Activated CD8-positive, alpha-beta T cell treated with anti-CD3 and anti-CD28 coated beads, Interleukin-2, amount 10 ng/mL, durations not matched to agents 7 days and 5 days (primary cell): Measurements from ENCODE around the gene COL27A1. TPM values are rescaled to one million over a fixed set of nuclear protein-coding genes. Genes with fewer than 3 reads are reported as not detected.

Experiments used
- ATAC-seq: fragments of 150-1000 bp; cut with Tn5 transposase; one replicate; pipeline ENCODE4 v1.10.0; 2021; ENCODE audit warnings: moderate library complexity
- CTCF ChIA-PET: fragments of 350-600 bp; sonication (Branson Sonifier 250); formaldehyde crosslinking; loops from one replicate; lab custom pipeline; 2021; ENCODE audit warnings: antibody characterized with exemption; lab: Charles Lee
- POLR2A ChIA-PET: fragments of 350-600 bp; sonication (Branson Sonifier 250); formaldehyde crosslinking; loops from one replicate; lab custom pipeline; 2021; ENCODE audit warnings: antibody characterized with exemption; lab: Charles Lee
- DNase-seq: peaks from one replicate; pipeline ENCODE4 v3.0.0-alpha.2; 2020
- H3K27ac Mint-ChIP-seq: one replicate; pipeline ENCODE4 v1.8.0; 2021; ENCODE audit warnings: mild to moderate bottlenecking, mixed read lengths
- H3K27me3 Mint-ChIP-seq: one replicate; pipeline ENCODE4 v1.8.0; 2021; ENCODE audit warnings: low read depth, mixed read lengths
- H3K36me3 Mint-ChIP-seq: one replicate; pipeline ENCODE4 v1.8.0; 2021; ENCODE audit warnings: low read depth, mixed read lengths
- H3K4me1 Mint-ChIP-seq: one replicate; pipeline ENCODE4 v1.8.0; 2021; ENCODE audit warnings: low read depth, mixed read lengths
- H3K4me3 Mint-ChIP-seq: one replicate; pipeline ENCODE4 v1.8.0; 2021; ENCODE audit warnings: mild to moderate bottlenecking, mixed read lengths
- H3K9me3 Mint-ChIP-seq: one replicate; pipeline ENCODE4 v1.8.0; 2022; ENCODE audit warnings: mixed read lengths; ENCODE audit not compliant: insufficient read depth
- total RNA-seq, 2 experiments: library from RNA; stranded (reverse); gene quantifications; one replicate each; pipeline ENCODE4 v1.2.3, GENCODE V29; 2021

Gene COL27A1
- total RNA-seq, 2 experiments from 2014 or later: 0.47 to 0.99 TPM

- no peaks in the 10 kb centered on the region for H3K4me1 Mint-ChIP-seq
- ATAC-seq: no peak
- POLR2A ChIA-PET: no interaction called here
- H3K4me3 Mint-ChIP-seq: no peak overlapping the region
- H3K27me3 Mint-ChIP-seq: peaks cover 2% of the 10 kb centered on the region
- H3K27ac Mint-ChIP-seq: no peak overlapping the region
- no peaks in the 10 kb centered on the region for H3K9me3 Mint-ChIP-seq
- no peak for DNase-seq
- CTCF ChIA-PET: no interaction called here
- no peaks in the 10 kb centered on the region for H3K36me3 Mint-ChIP-seq
These were observed 146.6 kb downstream of the COL27A1 start for GRCh38 chr9:114301798-114302565.

GRCh38 chr9:114302727-114303126 is 147.4 kb downstream of the COL27A1 start:
- Mint-ChIP-seq H3K9me3 (no peaks in the 10 kb centered on the region), H3K4me3 (no peak overlapping the region), H3K4me1 (no peaks in the 10 kb centered on the region), H3K27ac (no peak overlapping the region), H3K27me3 (no peaks in the 10 kb centered on the region), H3K36me3 (no peaks in the 10 kb centered on the region)
- ChIA-PET POLR2A (no interaction called here), CTCF (no interaction called here)
- ATAC-seq: no peak
- no peak for DNase-seq

GRCh38 chr9:114303571-114303970 is 148.2 kb downstream of the COL27A1 start:
- ChIA-PET POLR2A (no interaction called here), CTCF (interaction anchor here (2.0 kb wide), 1 partner anchor 13 kb away, joined by 7 read pairs; no protein-coding TSS in a partner anchor)
- H3K36me3 Mint-ChIP-seq: no peaks in the 10 kb centered on the region
- no peaks in the 10 kb centered on the region for H3K4me1 Mint-ChIP-seq
- H3K9me3 Mint-ChIP-seq: no peaks in the 10 kb centered on the region
- H3K27ac Mint-ChIP-seq: no peak overlapping the region
- no peak for DNase-seq
- H3K27me3 Mint-ChIP-seq: no peaks in the 10 kb centered on the region
- no peak for ATAC-seq
- no peak overlapping the region for H3K4me3 Mint-ChIP-seq

- H3K36me3 Mint-ChIP-seq: no peaks in the 10 kb centered on the region
- no peak for ATAC-seq
- ChIA-PET CTCF (interaction anchor here (2.0 kb wide), 1 partner anchor 13 kb away, joined by 7 read pairs; no protein-coding TSS in a partner anchor), POLR2A (no interaction called here)
- no peak overlapping the region for H3K27ac Mint-ChIP-seq
- no peaks in the 10 kb centered on the region for H3K9me3 Mint-ChIP-seq
- no peaks in the 10 kb centered on the region for H3K4me1 Mint-ChIP-seq
- no peaks in the 10 kb centered on the region for H3K27me3 Mint-ChIP-seq
- no peak for DNase-seq
- H3K4me3 Mint-ChIP-seq: no peak overlapping the region
These were observed 148.6 kb downstream of the COL27A1 start for GRCh38 chr9:114303977-114304376.

- ATAC-seq: no peak
- no peaks in the 10 kb centered on the region for H3K36me3 Mint-ChIP-seq
- POLR2A ChIA-PET: no interaction called here
- H3K4me1 Mint-ChIP-seq: no peaks in the 10 kb centered on the region
- DNase-seq: no peak
- no peak overlapping the region for H3K27ac Mint-ChIP-seq
- H3K27me3 Mint-ChIP-seq: no peaks in the 10 kb centered on the region
- H3K4me3 Mint-ChIP-seq: no peak overlapping the region
- CTCF ChIA-PET: interaction anchor here (2.0 kb wide), 1 partner anchor 12 kb away, joined by 7 read pairs; no protein-coding TSS in a partner anchor
- no peaks in the 10 kb centered on the region for H3K9me3 Mint-ChIP-seq
These were observed 149.3 kb downstream of the COL27A1 start for GRCh38 chr9:114304416-114305188.

- POLR2A ChIA-PET: no interaction called here
- CTCF ChIA-PET: no interaction called here
- Mint-ChIP-seq H3K4me1 (no peaks in the 10 kb centered on the region), H3K9me3 (no peaks in the 10 kb centered on the region), H3K4me3 (no peak overlapping the region), H3K36me3 (no peaks in the 10 kb centered on the region), H3K27ac (no peak overlapping the region), H3K27me3 (no peaks in the 10 kb centered on the region)
- ATAC-seq (no peak), DNase-seq (no peak)
These were observed 152.5 kb downstream of the COL27A1 start for GRCh38 chr9:114307899-114308267.

- POLR2A ChIA-PET: no interaction called here
- H3K4me3 Mint-ChIP-seq: no peak overlapping the region
- H3K27ac Mint-ChIP-seq: no peak overlapping the region
- no peaks in the 10 kb centered on the region for H3K36me3 Mint-ChIP-seq
- no peaks in the 10 kb centered on the region for H3K9me3 Mint-ChIP-seq
- CTCF ChIA-PET: no interaction called here
- ATAC-seq (no peak), DNase-seq (no peak)
- H3K4me1 Mint-ChIP-seq: no peaks in the 10 kb centered on the region
- no peaks in the 10 kb centered on the region for H3K27me3 Mint-ChIP-seq
These were observed 153.1 kb downstream of the COL27A1 start for GRCh38 chr9:114308361-114308950.

- no peaks in the 10 kb centered on the region for H3K9me3 Mint-ChIP-seq
- ChIA-PET POLR2A (no interaction called here), CTCF (no interaction called here)
- H3K4me1 Mint-ChIP-seq: no peaks in the 10 kb centered on the region
- no peak overlapping the region for H3K4me3 Mint-ChIP-seq
- no peaks in the 10 kb centered on the region for H3K27me3 Mint-ChIP-seq
- ATAC-seq (no peak), DNase-seq (no peak)
- no peak overlapping the region for H3K27ac Mint-ChIP-seq
- H3K36me3 Mint-ChIP-seq: no peaks in the 10 kb centered on the region
These were observed 153.8 kb downstream of the COL27A1 start for GRCh38 chr9:114309096-114309495.

GRCh38 chr9:114310471-114311450 is 155.4 kb downstream of the COL27A1 start:
- ChIA-PET POLR2A (no interaction called here), CTCF (interaction anchor here (0.8 kb wide), 1 partner anchor 95 kb away, joined by 3 read pairs; no protein-coding TSS in a partner anchor)
- ATAC-seq: no peak
- H3K4me3 Mint-ChIP-seq: no peak overlapping the region
- no peaks in the 10 kb centered on the region for H3K27me3 Mint-ChIP-seq
- no peak for DNase-seq
- no peaks in the 10 kb centered on the region for H3K36me3 Mint-ChIP-seq
- H3K9me3 Mint-ChIP-seq: no peaks in the 10 kb centered on the region
- no peaks in the 10 kb centered on the region for H3K4me1 Mint-ChIP-seq
- no peak overlapping the region for H3K27ac Mint-ChIP-seq

GRCh38 chr9:114311571-114312512 is 156.5 kb downstream of the COL27A1 start:
- Mint-ChIP-seq H3K27me3 (no peaks in the 10 kb centered on the region), H3K27ac (no peak overlapping the region), H3K9me3 (no peaks in the 10 kb centered on the region), H3K4me3 (no peak overlapping the region), H3K4me1 (no peaks in the 10 kb centered on the region), H3K36me3 (no peaks in the 10 kb centered on the region)
- POLR2A ChIA-PET: no interaction called here
- CTCF ChIA-PET: no interaction called here
- ATAC-seq (no peak), DNase-seq (no peak)
